Stimulated activated naive CD8-positive, alpha-beta T cell treated with anti-CD3 and anti-CD28 coated beads, Interleukin-15, Interleukin-2, amounts not matched to agents 100 ng/mL and 50 ng/mL, for 24 hours (primary cell): ENCODE data around the gene OSBPL8.
A peak's percentile ranks its signal among the peaks of the same experiment; 100 is the strongest.
"Not testable (repeated sequence)": the region's sequence is repeated elsewhere in the genome, so short reads cannot be mapped to it uniquely, and the experiment has no call there.

Source experiments
- H3K27ac Mint-ChIP-seq: one replicate; pipeline ENCODE4 v1.8.0; 2021; ENCODE audit warnings: mild to moderate bottlenecking, mixed read lengths
- H3K27me3 Mint-ChIP-seq: one replicate; pipeline ENCODE4 v1.8.0; 2021; ENCODE audit warnings: mixed read lengths
- H3K36me3 Mint-ChIP-seq: one replicate; pipeline ENCODE4 v1.8.0; 2021; ENCODE audit warnings: low read depth, mixed read lengths
- H3K4me1 Mint-ChIP-seq: one replicate; pipeline ENCODE4 v1.8.0; 2021; ENCODE audit warnings: low read depth, mixed read lengths
- H3K4me3 Mint-ChIP-seq: one replicate; pipeline ENCODE4 v1.8.0; 2021; ENCODE audit warnings: mild to moderate bottlenecking, mixed read lengths
- H3K9me3 Mint-ChIP-seq: one replicate; pipeline ENCODE4 v1.8.0; 2021; ENCODE audit warnings: mixed read lengths

OSBPL8 gene

DNA sequence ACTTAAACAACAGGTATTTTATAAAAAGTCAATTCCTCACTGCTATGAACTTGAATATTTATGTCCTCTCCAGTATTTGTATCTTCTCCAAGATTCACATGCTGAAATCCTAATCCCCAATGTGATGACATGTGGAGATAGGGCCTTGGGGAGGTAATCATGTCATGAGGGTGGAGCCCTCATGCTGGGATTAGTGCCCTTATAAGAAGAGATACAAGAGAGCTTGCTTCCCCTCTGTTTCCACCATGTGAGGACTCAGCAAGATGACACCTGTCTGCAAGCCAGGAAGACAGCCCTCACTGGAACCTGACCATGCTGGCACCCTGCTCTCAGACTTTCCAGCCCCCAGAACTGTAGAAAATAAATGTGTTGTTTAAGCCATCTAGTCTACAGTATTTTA, 36.2 kb downstream of the OSBPL8 start:
- Mint-ChIP-seq H3K4me3 (no peak overlapping the region), H3K27ac (no peak overlapping the region), H3K27me3 (no peaks in the 10 kb centered on the region), H3K36me3 (peaks cover 51% of the 10 kb centered on the region), H3K4me1 (peaks cover 41% of the 10 kb centered on the region), H3K9me3 (peaks cover 21% of the 10 kb centered on the region)

- Mint-ChIP-seq H3K36me3 (peaks cover 58% of the 10 kb centered on the region), H3K27me3 (no peaks in the 10 kb centered on the region), H3K4me3 (no peak overlapping the region), H3K4me1 (peaks cover 41% of the 10 kb centered on the region), H3K9me3 (peaks cover 21% of the 10 kb centered on the region), H3K27ac (no peak overlapping the region)
Observed at GRCh38 chr12:76520348-76520747, 39.2 kb downstream of the OSBPL8 start.

- peaks cover 21% of the 10 kb centered on the region for H3K9me3 Mint-ChIP-seq
- H3K27me3 Mint-ChIP-seq, result no peaks in the 10 kb centered on the region
- peak overlapping the region; percentile 62 for H3K27ac Mint-ChIP-seq
- no peak overlapping the region for H3K4me3 Mint-ChIP-seq
- peaks cover 44% of the 10 kb centered on the region for H3K4me1 Mint-ChIP-seq
- peaks cover 63% of the 10 kb centered on the region for H3K36me3 Mint-ChIP-seq
Observed at GRCh38 chr12:76519538-76519937, 40.0 kb downstream of the OSBPL8 start.

GRCh38 chr12:76518699-76519098, 40.9 kb downstream of the OSBPL8 start:
- peak overlapping the region; percentile 62 for H3K27ac Mint-ChIP-seq
- H3K4me3 Mint-ChIP-seq, result no peak overlapping the region
- no peaks in the 10 kb centered on the region for H3K27me3 Mint-ChIP-seq
- H3K9me3 Mint-ChIP-seq, result peaks cover 23% of the 10 kb centered on the region
- H3K36me3 Mint-ChIP-seq, result peaks cover 63% of the 10 kb centered on the region
- peaks cover 45% of the 10 kb centered on the region for H3K4me1 Mint-ChIP-seq

- H3K9me3 Mint-ChIP-seq, result peaks cover 22% of the 10 kb centered on the region
Observed at GRCh38 chr12:76515271-76515670, 44.3 kb downstream of the OSBPL8 start.

GRCh38 chr12:76511116-76511716, 48.4 kb downstream of the OSBPL8 start:
- Mint-ChIP-seq H3K36me3 (peaks cover 31% of the 10 kb centered on the region), H3K4me1 (peaks cover 18% of the 10 kb centered on the region), H3K9me3 (peaks cover 12% of the 10 kb centered on the region)
- not testable (repeated sequence) for H3K27ac Mint-ChIP-seq, H3K4me3 Mint-ChIP-seq, H3K27me3 Mint-ChIP-seq

More at GRCh38 chr12:76515271-76515670, 44.3 kb downstream of the OSBPL8 start:
- peak overlapping the region; percentile 23 for H3K27ac Mint-ChIP-seq
- H3K4me3 Mint-ChIP-seq, result no peak overlapping the region
- H3K4me1 Mint-ChIP-seq, result peaks cover 23% of the 10 kb centered on the region
- H3K36me3 Mint-ChIP-seq, result peaks cover 42% of the 10 kb centered on the region
- H3K27me3 Mint-ChIP-seq, result no peaks in the 10 kb centered on the region

GRCh38 chr12:76508128-76508980, 51.2 kb downstream of the OSBPL8 start:
- no peak overlapping the region for H3K4me3 Mint-ChIP-seq
- H3K27ac Mint-ChIP-seq, result no peak overlapping the region
- peaks cover 12% of the 10 kb centered on the region for H3K9me3 Mint-ChIP-seq
- peaks cover 24% of the 10 kb centered on the region for H3K4me1 Mint-ChIP-seq
- peaks cover 26% of the 10 kb centered on the region for H3K36me3 Mint-ChIP-seq
- H3K27me3 Mint-ChIP-seq, result no peaks in the 10 kb centered on the region

DNA sequence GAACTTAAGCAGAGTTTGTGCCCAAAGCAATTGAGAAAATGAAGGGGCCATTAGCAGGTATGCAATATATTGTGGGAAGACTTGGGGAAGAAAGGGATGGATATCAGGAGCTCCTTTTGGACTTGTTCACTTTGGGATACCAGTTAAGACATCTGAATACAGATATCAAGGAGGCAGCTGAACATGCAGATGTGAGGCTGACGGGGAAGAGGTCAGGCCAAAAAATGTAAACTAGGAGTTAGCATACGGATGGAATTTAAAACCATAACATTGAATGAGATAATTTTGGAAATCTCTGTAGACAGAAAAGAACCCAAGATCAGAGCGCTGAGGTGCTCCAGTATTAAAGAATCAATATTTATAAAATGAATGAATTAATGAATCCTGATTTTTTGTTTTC, 53.4 kb downstream of the OSBPL8 start:
- Mint-ChIP-seq H3K27me3 (no peaks in the 10 kb centered on the region), H3K36me3 (peaks cover 35% of the 10 kb centered on the region), H3K4me1 (peaks cover 27% of the 10 kb centered on the region), H3K9me3 (peaks cover 4% of the 10 kb centered on the region), H3K4me3 (no peak overlapping the region), H3K27ac (no peak overlapping the region)

DNA sequence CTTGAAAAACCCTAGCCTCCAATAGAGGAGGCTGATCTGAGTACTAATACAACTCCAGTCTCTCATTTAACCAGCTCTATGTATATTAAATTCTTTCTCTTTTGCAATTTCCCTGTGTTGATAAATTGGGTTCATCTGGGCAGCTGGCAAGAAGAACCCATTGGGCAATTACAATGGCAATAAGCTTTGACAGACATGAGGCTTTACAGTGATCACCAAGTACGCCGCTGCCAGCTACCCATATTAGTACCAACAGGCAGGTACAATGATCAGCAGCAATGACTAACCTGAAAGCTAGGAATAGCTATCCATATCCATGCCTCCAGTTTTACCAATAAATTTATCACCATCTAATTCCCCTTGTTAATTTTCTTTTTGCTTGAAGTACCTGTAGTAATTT, 54.5 kb downstream of the OSBPL8 start:
- peaks cover 24% of the 10 kb centered on the region for H3K4me1 Mint-ChIP-seq
- H3K27me3 Mint-ChIP-seq, result no peaks in the 10 kb centered on the region
- peaks cover 4% of the 10 kb centered on the region for H3K9me3 Mint-ChIP-seq
- no peak overlapping the region for H3K27ac Mint-ChIP-seq
- H3K36me3 Mint-ChIP-seq, result peaks cover 37% of the 10 kb centered on the region
- H3K4me3 Mint-ChIP-seq, result no peak overlapping the region

- H3K9me3 Mint-ChIP-seq, result peaks cover 4% of the 10 kb centered on the region
- no peaks in the 10 kb centered on the region for H3K27me3 Mint-ChIP-seq
- peaks cover 40% of the 10 kb centered on the region for H3K36me3 Mint-ChIP-seq
- peaks cover 19% of the 10 kb centered on the region for H3K4me1 Mint-ChIP-seq
- H3K4me3 Mint-ChIP-seq, result no peak overlapping the region
- no peak overlapping the region for H3K27ac Mint-ChIP-seq
Observed at GRCh38 chr12:76504606-76505005, 55.0 kb downstream of the OSBPL8 start.

DNA sequence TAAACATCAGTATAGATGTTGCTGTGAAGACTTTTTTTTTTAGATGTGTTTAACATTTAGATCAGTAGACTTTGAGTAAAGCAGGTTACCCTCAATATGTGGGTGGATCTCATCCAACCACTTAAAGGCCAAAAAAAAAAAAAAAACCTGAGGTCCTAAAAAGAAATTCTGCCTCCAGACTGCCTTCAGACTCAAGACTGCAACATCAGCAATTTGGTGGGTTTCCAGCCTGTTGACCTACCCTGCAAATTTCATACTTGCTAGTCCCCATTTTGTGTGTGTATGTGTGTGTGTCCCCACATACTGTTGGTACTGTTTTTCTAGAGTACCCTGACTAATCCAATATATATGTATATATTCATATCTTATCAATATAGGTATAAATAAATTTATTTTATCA, 55.6 kb downstream of the OSBPL8 start:
- Mint-ChIP-seq H3K4me1 (peaks cover 16% of the 10 kb centered on the region), H3K9me3 (peaks cover 4% of the 10 kb centered on the region), H3K4me3 (no peak overlapping the region)

GRCh38 chr12:76501390-76501789, 58.2 kb downstream of the OSBPL8 start:
- Mint-ChIP-seq H3K9me3 (peaks cover 4% of the 10 kb centered on the region), H3K4me3 (no peak overlapping the region), H3K27me3 (no peaks in the 10 kb centered on the region), H3K27ac (no peak overlapping the region), H3K4me1 (peaks cover 16% of the 10 kb centered on the region), H3K36me3 (peaks cover 44% of the 10 kb centered on the region)

More for the DNA sequence above, 55.6 kb downstream of the OSBPL8 start:
- H3K27me3 Mint-ChIP-seq, result no peaks in the 10 kb centered on the region
- H3K36me3 Mint-ChIP-seq, result peaks cover 37% of the 10 kb centered on the region
- no peak overlapping the region for H3K27ac Mint-ChIP-seq

DNA sequence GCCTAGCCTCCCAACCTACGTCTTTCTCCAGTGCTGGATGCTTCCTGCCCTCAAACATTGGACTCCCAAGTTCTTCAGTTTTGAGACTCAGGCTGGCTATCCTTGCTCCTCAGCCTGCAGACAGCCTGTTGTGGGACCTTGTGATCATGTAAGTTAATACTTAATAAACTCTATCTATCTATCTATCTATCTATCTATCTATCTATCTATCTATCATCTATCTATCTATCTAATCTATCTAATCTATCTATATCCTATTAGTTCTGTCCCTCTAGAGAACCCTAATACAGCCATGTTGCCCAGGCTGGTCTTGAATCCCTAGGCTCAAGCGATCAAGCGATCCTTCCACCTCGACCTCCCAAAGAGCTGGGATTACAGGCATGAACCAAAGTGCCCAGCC, 60.4 kb downstream of the OSBPL8 start:
- peaks cover 53% of the 10 kb centered on the region for H3K36me3 Mint-ChIP-seq
- not testable (repeated sequence) for H3K27me3 Mint-ChIP-seq, H3K27ac Mint-ChIP-seq, H3K4me3 Mint-ChIP-seq
- H3K4me1 Mint-ChIP-seq, result peaks cover 11% of the 10 kb centered on the region
- peaks cover 17% of the 10 kb centered on the region for H3K9me3 Mint-ChIP-seq

DNA sequence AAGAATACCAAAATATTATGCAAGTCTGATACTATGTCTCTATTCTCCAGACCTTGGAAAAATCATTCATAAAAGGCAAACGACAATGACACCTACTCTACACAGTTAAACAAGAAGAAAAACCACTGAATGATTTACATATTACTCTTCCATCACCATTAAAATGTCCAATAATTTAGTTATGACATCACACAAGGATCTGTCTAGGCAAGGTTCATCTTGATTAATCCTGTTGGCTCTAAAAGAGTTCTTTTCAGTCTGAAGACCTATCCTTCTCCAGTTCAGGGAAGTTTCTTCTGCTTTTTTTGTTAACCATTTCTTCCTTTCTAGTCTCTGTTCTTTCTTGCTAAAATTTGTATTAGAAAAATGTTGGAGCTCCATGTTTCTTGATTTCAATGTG, 64.0 kb downstream of the OSBPL8 start:
- Mint-ChIP-seq H3K9me3 (peaks cover 25% of the 10 kb centered on the region), H3K27me3 (no peaks in the 10 kb centered on the region), H3K27ac (no peak overlapping the region), H3K4me3 (no peak overlapping the region), H3K36me3 (peaks cover 53% of the 10 kb centered on the region), H3K4me1 (peaks cover under 1% of the 10 kb centered on the region)

DNA sequence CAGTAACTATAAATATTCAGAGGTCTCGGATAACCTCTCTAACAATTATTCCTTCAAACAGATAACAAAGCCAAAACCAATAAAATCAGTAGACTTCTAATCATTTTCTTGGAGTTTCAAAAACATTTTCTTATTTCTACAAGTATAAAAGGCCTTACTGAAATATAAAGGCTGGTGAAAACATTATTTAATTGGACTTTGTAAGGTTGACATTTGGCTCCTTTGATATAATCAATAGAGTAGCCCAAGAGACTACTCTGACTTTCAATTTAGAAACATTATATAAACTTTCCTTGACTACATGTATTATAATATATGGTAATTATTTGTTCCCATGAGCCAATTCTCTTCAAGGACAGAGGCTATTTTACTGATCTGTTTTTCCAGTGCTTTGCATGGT, 68.3 kb downstream of the OSBPL8 start:
- peaks cover 64% of the 10 kb centered on the region for H3K36me3 Mint-ChIP-seq

More for the DNA sequence above, 68.3 kb downstream of the OSBPL8 start:
- H3K9me3 Mint-ChIP-seq, result peaks cover 25% of the 10 kb centered on the region
- H3K27ac Mint-ChIP-seq, result no peak overlapping the region
- H3K4me1 Mint-ChIP-seq, result peaks cover 22% of the 10 kb centered on the region
- no peak overlapping the region for H3K4me3 Mint-ChIP-seq
- H3K27me3 Mint-ChIP-seq, result no peaks in the 10 kb centered on the region
